NT2/D1 (cell line): ENCODE data around the gene SMPD3.

Source experiments
- SUZ12 ChIP-seq: IDR thresholded peaks from 2 replicates; pipeline ENCODE4 v1.6.1; 2011; ENCODE audit not compliant: insufficient read length, insufficient read depth; ENCODE audit errors: extremely low read depth
- YY1 ChIP-seq: IDR thresholded peaks from 2 replicates; pipeline ENCODE4 v1.6.1; 2011; ENCODE audit not compliant: insufficient read length, insufficient read depth
- ZNF274 ChIP-seq: IDR thresholded peaks from 2 replicates; pipeline ENCODE4 v1.6.1; 2011; ENCODE audit warnings: mild to moderate bottlenecking, low read depth, low read length

- TF ChIP-seq ZNF274: no peak
- no peak for TF ChIP-seq YY1
- no peak for TF ChIP-seq SUZ12
These were observed 109.1 kb downstream of the SMPD3 start for GRCh38 chr16:68339214-68339613.
